ENCODE data around the gene SH3GL2. TPM values are rescaled to one million over a fixed set of nuclear protein-coding genes. Genes with fewer than 3 reads are reported as not detected.

SH3GL2 gene
- total RNA-seq, 4 donors from 2014 or later, result not detected

DNA sequence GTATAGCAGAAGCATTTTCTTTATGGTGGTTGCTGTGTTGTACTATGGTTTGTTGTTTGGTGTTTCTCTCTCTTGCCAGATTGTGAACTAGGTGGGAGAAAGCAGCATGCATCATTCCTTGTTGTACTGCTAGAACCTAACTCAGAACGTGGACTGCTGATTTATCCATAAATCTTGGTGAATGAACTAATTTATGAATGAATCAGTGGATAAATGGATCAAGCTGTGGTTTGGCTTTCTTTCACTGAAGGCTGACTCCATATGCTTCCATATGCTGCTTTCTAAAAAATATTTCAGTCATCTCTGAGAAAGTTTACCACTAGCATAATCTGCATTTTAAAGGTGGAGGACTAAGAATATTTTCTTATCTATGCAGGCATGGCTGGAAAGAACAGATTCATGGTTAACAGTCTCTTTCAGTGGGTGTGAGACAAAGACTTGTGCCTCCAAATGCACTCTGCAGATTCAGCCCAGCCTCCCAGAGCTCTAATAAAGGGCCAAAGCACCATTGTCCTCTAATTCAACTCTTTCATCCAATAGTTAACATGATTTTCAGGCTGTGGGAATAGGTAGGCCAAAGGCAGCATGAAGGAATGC is 237.7 kb downstream of the SH3GL2 start:
- no peak for TF ChIP-seq POLR2A (IDR thresholded peaks at IDR 0.05)
- no peak for DNase-seq (ENCODE audit: low spot score in 2 of 2)
- no peak overlapping the region for H3K4me3 ChIP-seq (ENCODE audit: low read depth, poor library complexity, severe bottlenecking)
- 39 to 60% methylated on average over 1 of the region's 1 CpG for WGBS, 2 donors
- intact Hi-C loops (cut with DNase I; ENCODE audit: low total_unique reads), result no loop called here

- TF ChIP-seq CTCF (IDR thresholded peaks at IDR 0.05), result no peak
- TF ChIP-seq POLR2A (IDR thresholded peaks at IDR 0.05), result no peak
- intact Hi-C loops (cut with DNase I; ENCODE audit: low total_unique reads), result no loop called here
- WGBS, 2 donors, result 29 to 36% methylated on average over 1 of the region's 1 CpG
- no peak for DNase-seq (ENCODE audit: low spot score in 2 of 2)
- H3K4me3 ChIP-seq (ENCODE audit: low read depth, poor library complexity, severe bottlenecking), result no peak overlapping the region
Observed at GRCh38 chr9:17824191-17824590, 245.3 kb downstream of the SH3GL2 start.

GRCh38 chr9:17824616-17825264 is 245.9 kb downstream of the SH3GL2 start:
- H3K4me3 ChIP-seq (ENCODE audit: low read depth, poor library complexity, severe bottlenecking), result no peak overlapping the region
- no peak for DNase-seq (ENCODE audit: low spot score in 2 of 2)
- intact Hi-C loops (cut with DNase I; ENCODE audit: low total_unique reads), result no loop called here
- 0 to 7% methylated on average over 1 of the region's 1 CpG for WGBS, 2 donors
- TF ChIP-seq CTCF (IDR thresholded peaks at IDR 0.05) (no peak), POLR2A (IDR thresholded peaks at IDR 0.05) (no peak)

- TF ChIP-seq POLR2A (IDR thresholded peaks at IDR 0.05) (no peak), CTCF (IDR thresholded peaks at IDR 0.05) (no peak)
- 97% methylated on average over 1 of the region's 1 CpG for WGBS, 2 donors
- no peak for DNase-seq (ENCODE audit: low spot score in 2 of 2)
- intact Hi-C loops (cut with DNase I; ENCODE audit: low total_unique reads), result no loop called here
- no peak overlapping the region for H3K4me3 ChIP-seq (ENCODE audit: low read depth, poor library complexity, severe bottlenecking)
Observed at GRCh38 chr9:17825265-17825659, 246.4 kb downstream of the SH3GL2 start.

DNA sequence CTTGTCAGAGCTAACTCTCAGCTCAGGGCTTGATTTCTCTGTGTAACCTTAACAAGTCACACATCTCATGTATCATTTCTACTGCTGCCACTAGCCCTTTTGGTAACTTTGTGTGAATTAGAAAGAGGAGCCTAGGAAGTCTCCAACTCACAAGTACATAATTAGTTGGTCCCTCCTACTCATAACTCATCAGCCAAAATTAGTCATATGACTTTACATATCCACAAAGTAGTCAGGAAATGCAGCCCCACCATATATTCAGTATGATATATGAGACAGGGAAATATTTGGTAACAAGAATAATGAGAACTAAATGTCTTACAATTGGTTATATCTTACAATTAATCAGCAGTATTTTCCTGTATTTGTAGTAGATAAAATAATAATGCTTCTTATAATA is 250.2 kb downstream of the SH3GL2 start:
- DNase-seq (ENCODE audit: low spot score in 2 of 2), result no peak
- intact Hi-C loops (cut with DNase I; ENCODE audit: low total_unique reads), result no loop called here
- no peak overlapping the region for H3K4me3 ChIP-seq (ENCODE audit: low read depth, poor library complexity, severe bottlenecking)
- no peak for TF ChIP-seq CTCF (IDR thresholded peaks at IDR 0.05)
- no peak for TF ChIP-seq POLR2A (IDR thresholded peaks at IDR 0.05)

DNA sequence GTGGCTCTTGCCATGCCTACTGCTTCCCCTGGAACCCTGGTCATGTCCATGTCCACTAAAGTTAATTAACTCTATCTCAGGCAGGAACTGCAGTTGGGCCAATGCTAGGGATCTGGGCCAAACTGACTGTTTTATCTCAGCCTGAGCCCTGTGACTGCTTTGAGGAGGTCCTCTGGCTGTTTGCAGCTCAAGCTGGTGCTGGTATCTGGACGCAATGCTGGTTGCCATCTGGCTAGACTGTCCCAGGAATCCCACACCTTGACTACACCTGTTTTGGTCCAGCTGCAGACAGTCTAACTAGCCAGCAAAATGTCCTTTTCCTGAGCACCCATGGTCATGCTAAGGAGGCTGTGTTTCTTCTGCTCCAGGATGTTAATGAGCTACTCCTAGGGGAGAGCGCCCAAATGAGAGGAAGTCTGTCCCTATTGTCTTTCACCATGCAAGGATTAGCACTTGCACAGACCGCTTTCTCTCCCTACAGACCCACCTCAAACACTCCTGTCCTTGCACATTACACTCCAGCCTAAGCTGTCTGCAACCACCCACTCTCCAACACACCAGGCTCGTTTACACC is 251.0 kb downstream of the SH3GL2 start:
- 76 to 79% methylated on average over 4 of the region's 4 CpGs for WGBS, 2 donors
- TF ChIP-seq POLR2A (IDR thresholded peaks at IDR 0.05), result no peak
- TF ChIP-seq CTCF (IDR thresholded peaks at IDR 0.05), result no peak
- intact Hi-C loops (cut with DNase I; ENCODE audit: low total_unique reads), result no loop called here

More for the DNA sequence above, 251.0 kb downstream of the SH3GL2 start:
- no peak overlapping the region for H3K4me3 ChIP-seq (ENCODE audit: low read depth, poor library complexity, severe bottlenecking)
- DNase-seq (ENCODE audit: low spot score in 2 of 2), result no peak
